Measurements from ENCODE around the gene MOCOS. TPM values are rescaled to one million over a fixed set of nuclear protein-coding genes. Genes with fewer than 3 reads are reported as not detected.

Gene MOCOS
- polyA plus RNA-seq, 6 donors from 2014 or later, result 0.08 TPM; not detected in 5

- Mint-ChIP-seq H3K9me3 (no peaks in the 10 kb centered on the region), H3K4me1 (no peaks in the 10 kb centered on the region)
- no peak for ATAC-seq (ENCODE audit: low read depth in 2 of 2)
Observed at GRCh38 chr18:36271153-36271552, 83.9 kb downstream of the MOCOS start.

GRCh38 chr18:36273347-36273746, 86.0 kb downstream of the MOCOS start:
- Mint-ChIP-seq H3K9me3 (no peaks in the 10 kb centered on the region), H3K27me3 (peaks cover 32 to 63% (median 58%) of the 10 kb centered on the region in 3 donors)

More at GRCh38 chr18:36271153-36271552, 83.9 kb downstream of the MOCOS start:
- DNase-seq, result no peak
- Mint-ChIP-seq H3K36me3 (no peaks in the 10 kb centered on the region), H3K27me3 (peaks cover 32 to 55% (median 51%) of the 10 kb centered on the region in 3 donors), H3K4me3 (no peak overlapping the region), H3K27ac (no peak overlapping the region)

GRCh38 chr18:36274083-36274715, 86.9 kb downstream of the MOCOS start:
- ATAC-seq (ENCODE audit: low read depth in 2 of 2), result no peak
- no peak overlapping the region for H3K4me3 Mint-ChIP-seq

More at GRCh38 chr18:36273347-36273746, 86.0 kb downstream of the MOCOS start:
- H3K27ac Mint-ChIP-seq, result no peak overlapping the region
- ATAC-seq (ENCODE audit: low read depth in 2 of 2) (no peak), DNase-seq (no peak)
- H3K36me3 Mint-ChIP-seq, result no peaks in the 10 kb centered on the region
- H3K4me3 Mint-ChIP-seq, result no peak overlapping the region
- H3K4me1 Mint-ChIP-seq, result no peaks in the 10 kb centered on the region

GRCh38 chr18:36275561-36275960, 88.3 kb downstream of the MOCOS start:
- ATAC-seq (ENCODE audit: low read depth in 2 of 2) (no peak), DNase-seq (no peak)
- H3K36me3 Mint-ChIP-seq, result no peaks in the 10 kb centered on the region
- peaks cover 19 to 56% (median 54%) of the 10 kb centered on the region in 3 donors for H3K27me3 Mint-ChIP-seq
- H3K4me3 Mint-ChIP-seq, result no peak overlapping the region
- H3K27ac Mint-ChIP-seq, result no peak overlapping the region
- H3K9me3 Mint-ChIP-seq, result no peaks in the 10 kb centered on the region
- H3K4me1 Mint-ChIP-seq, result no peaks in the 10 kb centered on the region

More at GRCh38 chr18:36274083-36274715, 86.9 kb downstream of the MOCOS start:
- Mint-ChIP-seq H3K36me3 (no peaks in the 10 kb centered on the region), H3K9me3 (no peaks in the 10 kb centered on the region), H3K4me1 (no peaks in the 10 kb centered on the region), H3K27me3 (peaks cover 29 to 63% (median 56%) of the 10 kb centered on the region in 3 donors), H3K27ac (no peak overlapping the region)
- DNase-seq, result no peak

GRCh38 chr18:36279001-36279400, 91.7 kb downstream of the MOCOS start:
- peaks cover 22 to 57% (median 51%) of the 10 kb centered on the region in 3 donors for H3K27me3 Mint-ChIP-seq
- ATAC-seq (ENCODE audit: low read depth in 2 of 2), result no peak
- H3K4me1 Mint-ChIP-seq, result no peaks in the 10 kb centered on the region
- no peak for DNase-seq
- H3K36me3 Mint-ChIP-seq, result no peaks in the 10 kb centered on the region
- H3K9me3 Mint-ChIP-seq, result no peaks in the 10 kb centered on the region
- H3K4me3 Mint-ChIP-seq, result no peak overlapping the region
- no peak overlapping the region for H3K27ac Mint-ChIP-seq

- Mint-ChIP-seq H3K36me3 (no peaks in the 10 kb centered on the region), H3K27ac (peak overlapping the region in 1 of 6 donors; percentile 62), H3K9me3 (no peaks in the 10 kb centered on the region), H3K4me1 (no peaks in the 10 kb centered on the region), H3K4me3 (no peak overlapping the region), H3K27me3 (peaks cover 19 to 46% (median 43%) of the 10 kb centered on the region in 3 donors)
- ATAC-seq (ENCODE audit: low read depth in 2 of 2), result no peak
- no peak for DNase-seq
Observed at GRCh38 chr18:36281936-36282335, 94.6 kb downstream of the MOCOS start.

- H3K27ac Mint-ChIP-seq, result no peak overlapping the region
- H3K27me3 Mint-ChIP-seq, result peaks cover 24 to 49% (median 48%) of the 10 kb centered on the region in 3 donors
- no peak overlapping the region for H3K4me3 Mint-ChIP-seq
- H3K36me3 Mint-ChIP-seq, result no peaks in the 10 kb centered on the region
- H3K4me1 Mint-ChIP-seq, result no peaks in the 10 kb centered on the region
- H3K9me3 Mint-ChIP-seq, result peaks cover 0 to 4% (median 2%) of the 10 kb centered on the region in 7 donors
- no peak for ATAC-seq (ENCODE audit: low read depth in 2 of 2)
- no peak for DNase-seq
Observed at GRCh38 chr18:36283448-36283847, 96.2 kb downstream of the MOCOS start.

GRCh38 chr18:36284268-36284667, 97.0 kb downstream of the MOCOS start:
- Mint-ChIP-seq H3K4me1 (no peaks in the 10 kb centered on the region), H3K27me3 (peaks cover 30 to 51% (median 48%) of the 10 kb centered on the region in 3 donors), H3K27ac (no peak overlapping the region), H3K36me3 (no peaks in the 10 kb centered on the region), H3K4me3 (no peak overlapping the region), H3K9me3 (peaks cover 0 to 12% (median 7%) of the 10 kb centered on the region in 7 donors)
- DNase-seq (no peak), ATAC-seq (ENCODE audit: low read depth in 2 of 2) (no peak)

- Mint-ChIP-seq H3K4me1 (no peaks in the 10 kb centered on the region), H3K4me3 (no peak overlapping the region), H3K9me3 (peaks cover 0 to 12% (median 7%) of the 10 kb centered on the region in 7 donors), H3K27ac (no peak overlapping the region), H3K36me3 (no peaks in the 10 kb centered on the region), H3K27me3 (peaks cover 33 to 50% (median 48%) of the 10 kb centered on the region in 3 donors)
- no peak for ATAC-seq (ENCODE audit: low read depth in 2 of 2)
- DNase-seq, result peak; percentile 47
Observed at GRCh38 chr18:36284671-36285295, 97.5 kb downstream of the MOCOS start.

- Mint-ChIP-seq H3K36me3 (no peaks in the 10 kb centered on the region), H3K4me1 (no peaks in the 10 kb centered on the region), H3K9me3 (peaks cover 0 to 12% (median 7%) of the 10 kb centered on the region in 7 donors), H3K27ac (no peak overlapping the region), H3K27me3 (peaks cover 28 to 35% (median 29%) of the 10 kb centered on the region in 3 donors), H3K4me3 (no peak overlapping the region)
- no peak for ATAC-seq (ENCODE audit: low read depth in 2 of 2)
- no peak for DNase-seq
Observed at GRCh38 chr18:36287653-36288052, 100.4 kb downstream of the MOCOS start.

GRCh38 chr18:36288689-36289088, 101.4 kb downstream of the MOCOS start:
- no peak for DNase-seq
- Mint-ChIP-seq H3K27me3 (peaks cover 28 to 35% (median 29%) of the 10 kb centered on the region in 3 donors), H3K27ac (no peak overlapping the region), H3K9me3 (peaks cover 0 to 12% (median 7%) of the 10 kb centered on the region in 7 donors), H3K4me1 (no peaks in the 10 kb centered on the region), H3K36me3 (no peaks in the 10 kb centered on the region), H3K4me3 (no peak overlapping the region)
- ATAC-seq (ENCODE audit: low read depth in 2 of 2), result no peak

- Mint-ChIP-seq H3K9me3 (peaks cover 0 to 3% (median 0%) of the 10 kb centered on the region in 7 donors), H3K27me3 (peaks cover 4 to 13% (median 12%) of the 10 kb centered on the region in 3 donors), H3K36me3 (no peaks in the 10 kb centered on the region), H3K4me3 (no peak overlapping the region), H3K4me1 (no peaks in the 10 kb centered on the region), H3K27ac (no peak overlapping the region)
- ATAC-seq (ENCODE audit: low read depth in 2 of 2), result no peak
- DNase-seq, result no peak
Observed at GRCh38 chr18:36294031-36294430, 106.7 kb downstream of the MOCOS start.

GRCh38 chr18:36295214-36295613, 107.9 kb downstream of the MOCOS start:
- no peaks in the 10 kb centered on the region for H3K4me1 Mint-ChIP-seq
- no peak overlapping the region for H3K4me3 Mint-ChIP-seq
- H3K27me3 Mint-ChIP-seq, result peaks cover 15 to 25% (median 16%) of the 10 kb centered on the region in 3 donors
- no peaks in the 10 kb centered on the region for H3K36me3 Mint-ChIP-seq
- H3K27ac Mint-ChIP-seq, result no peak overlapping the region
- DNase-seq, result no peak
- H3K9me3 Mint-ChIP-seq, result peaks cover 0 to 2% (median 0%) of the 10 kb centered on the region in 7 donors
- no peak for ATAC-seq (ENCODE audit: low read depth in 2 of 2)

GRCh38 chr18:36295880-36296301, 108.6 kb downstream of the MOCOS start:
- no peak for ATAC-seq (ENCODE audit: low read depth in 2 of 2)
- no peak for DNase-seq
- Mint-ChIP-seq H3K36me3 (no peaks in the 10 kb centered on the region), H3K27me3 (peaks cover 20 to 31% (median 22%) of the 10 kb centered on the region in 3 donors), H3K4me3 (no peak overlapping the region), H3K4me1 (no peaks in the 10 kb centered on the region), H3K9me3 (peaks cover 0 to 2% (median 0%) of the 10 kb centered on the region in 7 donors), H3K27ac (no peak overlapping the region)
